ENCODE data around the gene CCL2.
"Not testable (repeated sequence)": the region's sequence is repeated elsewhere in the genome, so short reads cannot be mapped to it uniquely, and the experiment has no call there.

Gene CCL2

GRCh38 chr17:34226011-34226743, 28.9 kb upstream of the CCL2 start:
- Mint-ChIP-seq H3K9me3 (peaks cover 11% of the 10 kb centered on the region), H3K27me3 (ENCODE audit: low read depth) (peaks cover 26% of the 10 kb centered on the region), H3K27ac (no peak overlapping the region), H3K4me3 (no peak overlapping the region), H3K36me3 (ENCODE audit: low read depth) (no peaks in the 10 kb centered on the region), H3K4me1 (no peaks in the 10 kb centered on the region)
- TF ChIP-seq CTCF (IDR thresholded peaks at IDR 0.05; ENCODE audit: unreplicated experiment in 3 of 3) = no peak

GRCh38 chr17:34226744-34227034, 28.4 kb upstream of the CCL2 start:
- Mint-ChIP-seq H3K4me1 (no peaks in the 10 kb centered on the region), H3K27me3 (ENCODE audit: low read depth) (peaks cover 26% of the 10 kb centered on the region), H3K27ac (no peak overlapping the region), H3K9me3 (peaks cover 12% of the 10 kb centered on the region), H3K36me3 (ENCODE audit: low read depth) (no peaks in the 10 kb centered on the region), H3K4me3 (no peak overlapping the region)
- TF ChIP-seq CTCF (IDR thresholded peaks at IDR 0.05; ENCODE audit: unreplicated experiment in 3 of 3) = no peak

- not testable (repeated sequence) for H3K36me3 Mint-ChIP-seq (ENCODE audit: low read depth); H3K4me1 Mint-ChIP-seq; H3K4me3 Mint-ChIP-seq; H3K27ac Mint-ChIP-seq
- H3K9me3 Mint-ChIP-seq = peaks cover 12% of the 10 kb centered on the region
- H3K27me3 Mint-ChIP-seq (ENCODE audit: low read depth) = peaks cover 26% of the 10 kb centered on the region
Measured at GRCh38 chr17:34227293-34227692, 27.8 kb upstream of the CCL2 start.

GRCh38 chr17:34227707-34228106, 27.4 kb upstream of the CCL2 start:
- Mint-ChIP-seq H3K9me3 (peaks cover 12% of the 10 kb centered on the region), H3K4me3 (no peak overlapping the region), H3K27ac (no peak overlapping the region), H3K36me3 (ENCODE audit: low read depth) (no peaks in the 10 kb centered on the region), H3K4me1 (no peaks in the 10 kb centered on the region), H3K27me3 (ENCODE audit: low read depth) (peaks cover 24% of the 10 kb centered on the region)
- no peak for TF ChIP-seq CTCF (IDR thresholded peaks at IDR 0.05; ENCODE audit: unreplicated experiment in 3 of 3)

- H3K4me1 Mint-ChIP-seq = peaks cover 9% of the 10 kb centered on the region
- H3K27ac Mint-ChIP-seq = no peak overlapping the region
- no peak for TF ChIP-seq CTCF (IDR thresholded peaks at IDR 0.05; ENCODE audit: unreplicated experiment in 3 of 3)
- H3K9me3 Mint-ChIP-seq = peaks cover 12% of the 10 kb centered on the region
- H3K4me3 Mint-ChIP-seq = no peak overlapping the region
- H3K36me3 Mint-ChIP-seq (ENCODE audit: low read depth) = no peaks in the 10 kb centered on the region
- H3K27me3 Mint-ChIP-seq (ENCODE audit: low read depth) = peaks cover 20% of the 10 kb centered on the region
Measured at GRCh38 chr17:34228781-34229180, 26.3 kb upstream of the CCL2 start.

GRCh38 chr17:34230342-34230741, 24.7 kb upstream of the CCL2 start:
- no peak overlapping the region for H3K27ac Mint-ChIP-seq
- no peaks in the 10 kb centered on the region for H3K36me3 Mint-ChIP-seq (ENCODE audit: low read depth)
- H3K4me3 Mint-ChIP-seq = no peak overlapping the region
- no peak for TF ChIP-seq CTCF (IDR thresholded peaks at IDR 0.05; ENCODE audit: unreplicated experiment in 3 of 3)
- H3K27me3 Mint-ChIP-seq (ENCODE audit: low read depth) = peaks cover 12% of the 10 kb centered on the region
- H3K4me1 Mint-ChIP-seq = peaks cover 25% of the 10 kb centered on the region
- peaks cover 12% of the 10 kb centered on the region for H3K9me3 Mint-ChIP-seq
